CD14-positive monocyte (primary cell): ENCODE data around the gene TPCN1. TPM values are rescaled to one million over a fixed set of nuclear protein-coding genes. Genes with fewer than 3 reads are reported as not detected.
A peak's percentile ranks its signal among the peaks of the same experiment; 100 is the strongest.

Experiments used
- DNase-seq, 3 donors: peaks; one replicate each; pipeline ENCODE4 v3.0.0-alpha.2; 2011 to 2022
- H2AFZ ChIP-seq: 2 replicates; pipeline ENCODE4 v1.6.0; 2012; ENCODE audit warnings: mild to moderate bottlenecking, low read depth, low read length, inconsistent platforms; ENCODE audit not compliant: insufficient read depth, poor library complexity, severe bottlenecking
- H3K27ac ChIP-seq, 2 donors: 1 replicate in 1 of 2; 2 replicates in 1 of 2; pipeline ENCODE4 v1.5.1; 2012 to 2013; ENCODE audit warnings: low read length in 2 of 2, control low read depth in 1 of 2, inconsistent platforms in 1 of 2, low read depth in 1 of 2, mild to moderate bottlenecking in 1 of 2
- H3K27me3 ChIP-seq, 2 donors: one replicate each; pipeline versions ENCODE4 v1.6.0 to v1.6.1; 2011 to 2013; ENCODE audit warnings: low read length in 2 of 2; ENCODE audit not compliant: control insufficient read depth in 2 of 2, insufficient read depth in 2 of 2
- H3K36me3 ChIP-seq, 2 donors: replicated peaks in 1 of 2; 1 replicate in 1 of 2; 2 replicates in 1 of 2; pipeline versions ENCODE4 v1.5.1 to v1.6.1; 2012 to 2013; ENCODE audit warnings: low read length in 2 of 2, control low read depth in 1 of 2, inconsistent platforms in 1 of 2, mild to moderate bottlenecking in 1 of 2; ENCODE audit not compliant: insufficient read depth in 2 of 2, control insufficient read depth in 1 of 2
- H3K4me1 ChIP-seq, 2 donors: 1 replicate in 1 of 2; 2 replicates in 1 of 2; pipeline versions ENCODE4 v1.5.1 to v1.6.1; 2012 to 2013; ENCODE audit warnings: low read length in 2 of 2, control low read depth in 1 of 2, inconsistent platforms in 1 of 2, mild to moderate bottlenecking in 1 of 2, moderate library complexity in 1 of 2; ENCODE audit not compliant: insufficient read depth in 2 of 2, control insufficient read depth in 1 of 2
- H3K4me2 ChIP-seq: replicated peaks from 2 replicates; pipeline ENCODE3; 2012; ENCODE audit warnings: low read length, moderate library complexity, mild to moderate bottlenecking; ENCODE audit not compliant: poor library complexity, severe bottlenecking; ENCODE audit errors: extremely low read depth
- H3K4me3 ChIP-seq, 3 experiments: fragments of 200-600 bp in 1 of 3; sonication (generic) in 1 of 3; replicated peaks in 1 of 3; 1 replicate in 2 of 3; 2 replicates in 1 of 3; pipeline ENCODE4 v1.5.1; 2011 to 2013; ENCODE audit warnings: low read length in 3 of 3, mild to moderate bottlenecking in 3 of 3, control low read depth in 2 of 3, low read depth in 2 of 3, inconsistent platforms in 1 of 3, moderate library complexity in 1 of 3
- H3K79me2 ChIP-seq: 2 replicates; pipeline ENCODE4 v1.6.0; 2012; ENCODE audit warnings: mild to moderate bottlenecking, control low read depth, inconsistent platforms, low read length, moderate library complexity; ENCODE audit not compliant: insufficient read depth
- H3K9ac ChIP-seq: 2 replicates; pipeline ENCODE4 v1.6.0; 2017; ENCODE audit warnings: low read length, mild to moderate bottlenecking; ENCODE audit not compliant: insufficient read depth, poor library complexity, severe bottlenecking
- H3K9me3 ChIP-seq, 2 donors: replicated peaks in 1 of 2; 1 replicate in 1 of 2; 2 replicates in 1 of 2; pipeline versions ENCODE4 v1.5.1 to v1.6.1; 2012 to 2013; ENCODE audit warnings: low read length in 2 of 2, control low read depth in 1 of 2; ENCODE audit not compliant: control insufficient read depth in 1 of 2, insufficient read depth in 1 of 2
- H4K20me1 ChIP-seq: 2 replicates; pipeline ENCODE4 v1.6.0; 2012; ENCODE audit warnings: mild to moderate bottlenecking, low read length, control low read depth, moderate library complexity; ENCODE audit not compliant: insufficient read depth
- H3K27ac Mint-ChIP-seq, 7 donors: one replicate each; pipeline ENCODE4 v1.8.0; 2020; ENCODE audit warnings: mild to moderate bottlenecking in 7 of 7, mixed read lengths in 7 of 7, moderate library complexity in 6 of 7, inconsistent platforms in 2 of 7
- H3K27me3 Mint-ChIP-seq, 3 donors: one replicate each; pipeline ENCODE4 v1.8.0; 2021 to 2022; ENCODE audit warnings: low read depth in 3 of 3, mild to moderate bottlenecking in 3 of 3, mixed read lengths in 3 of 3, moderate library complexity in 3 of 3, inconsistent platforms in 1 of 3
- H3K36me3 Mint-ChIP-seq, 2 donors: one replicate each; pipeline ENCODE4 v1.8.0; 2020; ENCODE audit warnings: mixed read lengths in 2 of 2, inconsistent platforms in 1 of 2, mild to moderate bottlenecking in 1 of 2
- H3K4me1 Mint-ChIP-seq: one replicate; pipeline ENCODE4 v1.8.0; 2020; ENCODE audit warnings: mild to moderate bottlenecking, mixed read lengths
- H3K4me3 Mint-ChIP-seq, 2 donors: one replicate each; pipeline ENCODE4 v1.8.0; 2020; ENCODE audit warnings: mild to moderate bottlenecking in 2 of 2, mixed read lengths in 2 of 2, moderate library complexity in 1 of 2
- H3K9me3 Mint-ChIP-seq, 7 donors: one replicate each; pipeline ENCODE4 v1.8.0; 2020 to 2022; ENCODE audit warnings: mixed read lengths in 7 of 7, mild to moderate bottlenecking in 6 of 7, moderate library complexity in 6 of 7, inconsistent platforms in 2 of 7
- WGBS: methylation state at CpG from one replicate; pipeline ENCODE4 v1.1.5; 2013; ENCODE audit warnings: missing lambda C conversion rate; ENCODE audit not compliant: insufficient coverage; 5-methylcytosine and 5-hydroxymethylcytosine counted together
- intact Hi-C, 2 donors: fragments of 100-400 bp; cut with micrococcal nuclease; formaldehyde crosslinking; loops; one replicate each; pipeline versions ENCODE4 v1.15.0 to v1.15.1; 2023
- polyA plus RNA-seq, 3 donors: library from polyadenylated mRNA; depleted of rRNA in 1 of 3; unstranded in 2 of 3; stranded (reverse) in 1 of 3; fragments of 300-500 nt in 2 of 3; fragments of >200 nt in 1 of 3; fragmentation: Illumina TruSeq in 2 of 3; gene quantifications; 1 replicate in 2 of 3; 2 replicates in 1 of 3; pipeline ENCODE4 v1.2.3, GENCODE V29; 2012 to 2021
- TF ChIP-seq, protein P1 (sequence below): fragments of 200-600 bp; IDR thresholded peaks from one replicate; pipeline ENCODE4 v1.8.0; 2022; ENCODE audit warnings: antibody characterized with exemption, mild to moderate bottlenecking

The TPCN1 gene
- polyA plus RNA-seq, 3 donors: 20.4 to 110 (median 34.9) TPM

- no peak overlapping the region for H2AFZ ChIP-seq
- H3K4me3 Mint-ChIP-seq: no peak overlapping the region
- no peak for DNase-seq
- no peak overlapping the region for H3K4me3 ChIP-seq
- H3K4me1 Mint-ChIP-seq: no peaks in the 10 kb centered on the region
- H3K27ac Mint-ChIP-seq: peak overlapping the region in 3 of 7 donors; percentile 12 to 63 (median 38)
- H3K36me3 Mint-ChIP-seq: peaks cover 87 to 98% of the 10 kb centered on the region in 2 donors
- peaks cover 0 to 6% (median 1%) of the 10 kb centered on the region in 7 donors for H3K9me3 Mint-ChIP-seq
- no peaks in the 10 kb centered on the region for H3K27me3 ChIP-seq
- H3K27ac ChIP-seq: no peak overlapping the region
- H3K4me2 ChIP-seq: no peak overlapping the region
- WGBS: 99% methylated on average over 9 of the region's 9 CpGs
- H3K4me1 ChIP-seq: no peaks in the 10 kb centered on the region
- peaks cover 14% of the 10 kb centered on the region for H4K20me1 ChIP-seq
- intact Hi-C loops: no loop called here
- no peak overlapping the region for H3K9ac ChIP-seq
- peaks cover 0 to 3% (median 0%) of the 10 kb centered on the region in 3 donors for H3K27me3 Mint-ChIP-seq
- H3K9me3 ChIP-seq: no peaks in the 10 kb centered on the region
- TF ChIP-seq, protein P1, sequence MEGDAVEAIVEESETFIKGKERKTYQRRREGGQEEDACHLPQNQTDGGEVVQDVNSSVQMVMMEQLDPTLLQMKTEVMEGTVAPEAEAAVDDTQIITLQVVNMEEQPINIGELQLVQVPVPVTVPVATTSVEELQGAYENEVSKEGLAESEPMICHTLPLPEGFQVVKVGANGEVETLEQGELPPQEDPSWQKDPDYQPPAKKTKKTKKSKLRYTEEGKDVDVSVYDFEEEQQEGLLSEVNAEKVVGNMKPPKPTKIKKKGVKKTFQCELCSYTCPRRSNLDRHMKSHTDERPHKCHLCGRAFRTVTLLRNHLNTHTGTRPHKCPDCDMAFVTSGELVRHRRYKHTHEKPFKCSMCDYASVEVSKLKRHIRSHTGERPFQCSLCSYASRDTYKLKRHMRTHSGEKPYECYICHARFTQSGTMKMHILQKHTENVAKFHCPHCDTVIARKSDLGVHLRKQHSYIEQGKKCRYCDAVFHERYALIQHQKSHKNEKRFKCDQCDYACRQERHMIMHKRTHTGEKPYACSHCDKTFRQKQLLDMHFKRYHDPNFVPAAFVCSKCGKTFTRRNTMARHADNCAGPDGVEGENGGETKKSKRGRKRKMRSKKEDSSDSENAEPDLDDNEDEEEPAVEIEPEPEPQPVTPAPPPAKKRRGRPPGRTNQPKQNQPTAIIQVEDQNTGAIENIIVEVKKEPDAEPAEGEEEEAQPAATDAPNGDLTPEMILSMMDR: no peak
- H3K79me2 ChIP-seq: no peaks in the 10 kb centered on the region
- peaks cover 86 to 100% of the 10 kb centered on the region in 2 donors for H3K36me3 ChIP-seq
Observed at GRCh38 chr12:113315358-113315757, 94.1 kb downstream of the TPCN1 start.

DNA sequence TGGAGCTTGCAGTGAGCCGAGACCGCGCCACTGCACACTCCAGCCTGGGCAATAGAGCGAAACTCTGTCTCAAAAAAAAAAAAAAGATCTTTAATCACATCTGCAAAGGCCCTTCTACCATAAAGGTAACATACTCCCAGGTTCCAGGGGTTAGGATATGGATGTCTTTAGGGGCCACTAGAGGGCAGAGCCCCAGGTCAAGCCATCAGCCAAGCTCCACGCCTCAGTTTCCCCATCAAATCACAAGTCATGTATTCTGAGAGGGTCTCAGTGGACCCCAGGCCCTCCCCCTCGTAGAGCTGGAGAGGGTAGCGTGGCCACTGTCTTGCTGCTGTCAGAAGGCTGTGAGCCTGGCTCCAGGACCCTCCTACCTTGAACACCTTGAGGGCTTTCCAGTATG lies 94.9 kb downstream of the TPCN1 start:
- Mint-ChIP-seq H3K36me3 (peaks cover 89 to 98% of the 10 kb centered on the region in 2 donors), H3K4me3 (no peak overlapping the region), H3K27ac (peak overlapping the region in 1 of 7 donors; percentile 12), H3K27me3 (peaks cover 0 to 3% (median 2%) of the 10 kb centered on the region in 3 donors), H3K4me1 (no peaks in the 10 kb centered on the region), H3K9me3 (peaks cover 0 to 6% (median 1%) of the 10 kb centered on the region in 7 donors)
- H3K27me3 ChIP-seq: no peaks in the 10 kb centered on the region
- peaks cover 6% of the 10 kb centered on the region for H3K79me2 ChIP-seq
- H4K20me1 ChIP-seq: peaks cover 22% of the 10 kb centered on the region
- no peak for DNase-seq
- H3K36me3 ChIP-seq: peaks cover 89 to 100% of the 10 kb centered on the region in 2 donors
- H3K9me3 ChIP-seq: no peaks in the 10 kb centered on the region
- no peaks in the 10 kb centered on the region for H3K4me1 ChIP-seq
- TF ChIP-seq, protein P1: no peak
- H3K4me3 ChIP-seq: no peak overlapping the region
- H2AFZ ChIP-seq: no peak overlapping the region
- H3K4me2 ChIP-seq: no peak overlapping the region
- H3K9ac ChIP-seq: no peak overlapping the region
- H3K27ac ChIP-seq: no peak overlapping the region
- intact Hi-C loops: no loop called here
- WGBS: 100% methylated on average over 2 of the region's 7 CpGs
